ENCODE results near the gene CNIH3. TPM values are rescaled to one million over a fixed set of nuclear protein-coding genes. Genes with fewer than 3 reads are reported as not detected.

Gene CNIH3
- total RNA-seq, 3 donors from 2014 or later (not counting 1 experiment from before 2014, with no cell fraction given): 2.8 to 5.4 (median 5.0) TPM

DNA sequence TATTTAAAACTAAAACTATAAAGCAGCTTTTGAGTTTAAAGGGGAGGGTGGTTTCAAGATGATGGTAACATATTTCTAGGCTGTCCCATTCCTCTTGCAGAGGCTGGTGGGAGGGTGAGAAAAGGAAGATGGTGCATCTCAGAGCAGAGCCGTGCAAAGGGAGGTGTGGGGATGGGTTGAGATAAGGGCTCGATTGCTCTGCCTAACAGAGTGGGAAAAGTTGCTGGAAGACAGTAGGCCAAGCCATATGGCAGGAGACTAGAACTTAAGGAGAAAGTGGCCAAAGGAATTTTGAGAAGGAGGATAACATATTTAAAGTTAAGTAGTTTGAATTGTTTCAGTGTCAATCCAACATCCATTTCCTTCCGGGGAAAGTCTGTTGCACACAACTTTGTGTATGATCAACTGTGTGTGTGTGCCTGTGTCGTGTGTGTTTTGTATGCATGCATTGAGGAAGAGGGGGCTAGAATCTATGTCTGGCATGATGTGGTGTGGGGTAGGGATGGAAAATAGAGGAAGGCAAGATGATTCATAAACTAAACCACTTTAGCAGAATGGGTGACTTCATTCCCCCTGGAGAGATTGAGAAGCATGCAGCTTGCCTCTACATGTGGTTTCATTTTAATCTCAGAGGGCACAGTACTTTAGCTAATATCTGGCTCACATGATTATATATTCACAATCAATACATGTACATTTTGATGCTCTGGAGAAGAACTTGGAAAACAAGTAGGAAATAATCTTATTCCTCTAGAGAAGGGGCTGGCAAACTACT is 168.3 kb downstream of the CNIH3 start:
- TF ChIP-seq, protein P1, sequence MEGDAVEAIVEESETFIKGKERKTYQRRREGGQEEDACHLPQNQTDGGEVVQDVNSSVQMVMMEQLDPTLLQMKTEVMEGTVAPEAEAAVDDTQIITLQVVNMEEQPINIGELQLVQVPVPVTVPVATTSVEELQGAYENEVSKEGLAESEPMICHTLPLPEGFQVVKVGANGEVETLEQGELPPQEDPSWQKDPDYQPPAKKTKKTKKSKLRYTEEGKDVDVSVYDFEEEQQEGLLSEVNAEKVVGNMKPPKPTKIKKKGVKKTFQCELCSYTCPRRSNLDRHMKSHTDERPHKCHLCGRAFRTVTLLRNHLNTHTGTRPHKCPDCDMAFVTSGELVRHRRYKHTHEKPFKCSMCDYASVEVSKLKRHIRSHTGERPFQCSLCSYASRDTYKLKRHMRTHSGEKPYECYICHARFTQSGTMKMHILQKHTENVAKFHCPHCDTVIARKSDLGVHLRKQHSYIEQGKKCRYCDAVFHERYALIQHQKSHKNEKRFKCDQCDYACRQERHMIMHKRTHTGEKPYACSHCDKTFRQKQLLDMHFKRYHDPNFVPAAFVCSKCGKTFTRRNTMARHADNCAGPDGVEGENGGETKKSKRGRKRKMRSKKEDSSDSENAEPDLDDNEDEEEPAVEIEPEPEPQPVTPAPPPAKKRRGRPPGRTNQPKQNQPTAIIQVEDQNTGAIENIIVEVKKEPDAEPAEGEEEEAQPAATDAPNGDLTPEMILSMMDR (IDR thresholded peaks at IDR 0.05): no peak
- Mint-ChIP-seq H3K36me3 (no peaks in the 10 kb centered on the region), H3K9me3 (peaks cover 3 to 5% of the 10 kb centered on the region in 2 donors), H3K27me3 (ENCODE audit: low read depth in 2 of 2) (peaks cover 14 to 16% of the 10 kb centered on the region in 2 donors), H3K4me1 (peaks cover 14 to 16% of the 10 kb centered on the region in 2 donors), H3K27ac (no peak overlapping the region), H3K4me3 (no peak overlapping the region)
- Histone ChIP-seq H3K36me3 (ENCODE audit: control insufficient read depth, insufficient read depth, low read length) (no peaks in the 10 kb centered on the region), H3K9me3 (ENCODE audit: control insufficient read depth, insufficient read depth, low read length) (no peaks in the 10 kb centered on the region), H3K27ac (ENCODE audit: low read length) (no peak overlapping the region), H3K4me3 (ENCODE audit: low read length) (no peak overlapping the region), H3K27me3 (ENCODE audit: control insufficient read depth, insufficient read depth, low read length) (no peaks in the 10 kb centered on the region), H3K4me1 (ENCODE audit: control insufficient read depth, insufficient read depth, low read length) (no peaks in the 10 kb centered on the region)
- intact Hi-C loops (cut with micrococcal nuclease): no loop called here
- no peak for ATAC-seq
- no peak for DNase-seq
- WGBS (ENCODE audit: insufficient coverage): 91% methylated on average over 4 of the region's 4 CpGs

DNA sequence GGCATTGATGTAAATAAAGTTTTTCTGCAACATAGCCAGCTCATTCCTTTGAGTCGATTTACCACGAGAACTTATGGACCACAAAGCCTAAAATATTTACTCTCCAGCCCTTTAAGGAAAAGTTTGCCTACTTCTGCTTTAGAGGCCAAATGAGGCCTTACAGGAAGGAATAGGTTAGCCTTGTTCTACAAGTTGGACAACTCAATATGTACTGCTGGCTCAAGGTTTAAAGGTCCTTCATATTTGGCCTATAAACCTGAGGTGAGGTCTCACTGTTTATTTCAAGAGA is 168.9 kb downstream of the CNIH3 start:
- no peak overlapping the region for H3K27ac ChIP-seq (ENCODE audit: low read length)
- H3K4me3 ChIP-seq (ENCODE audit: low read length): no peak overlapping the region
- Mint-ChIP-seq H3K27me3 (ENCODE audit: low read depth in 2 of 2) (peaks cover 14 to 19% of the 10 kb centered on the region in 2 donors), H3K4me1 (peaks cover 14 to 16% of the 10 kb centered on the region in 2 donors), H3K27ac (no peak overlapping the region), H3K9me3 (peaks cover 3 to 5% of the 10 kb centered on the region in 2 donors), H3K4me3 (no peak overlapping the region), H3K36me3 (no peaks in the 10 kb centered on the region)
- no peaks in the 10 kb centered on the region for H3K36me3 ChIP-seq (ENCODE audit: control insufficient read depth, insufficient read depth, low read length)
- DNase-seq: no peak
- no peak for ATAC-seq
- whole genome bisulfite sequencing (ENCODE audit: insufficient coverage): 57% methylated on average over 2 of the region's 2 CpGs
- no peaks in the 10 kb centered on the region for H3K9me3 ChIP-seq (ENCODE audit: control insufficient read depth, insufficient read depth, low read length)
- intact Hi-C loops (cut with micrococcal nuclease): no loop called here
- H3K27me3 ChIP-seq (ENCODE audit: control insufficient read depth, insufficient read depth, low read length): no peaks in the 10 kb centered on the region
- H3K4me1 ChIP-seq (ENCODE audit: control insufficient read depth, insufficient read depth, low read length): no peaks in the 10 kb centered on the region
- TF ChIP-seq, protein P1 (IDR thresholded peaks at IDR 0.05): no peak

DNA sequence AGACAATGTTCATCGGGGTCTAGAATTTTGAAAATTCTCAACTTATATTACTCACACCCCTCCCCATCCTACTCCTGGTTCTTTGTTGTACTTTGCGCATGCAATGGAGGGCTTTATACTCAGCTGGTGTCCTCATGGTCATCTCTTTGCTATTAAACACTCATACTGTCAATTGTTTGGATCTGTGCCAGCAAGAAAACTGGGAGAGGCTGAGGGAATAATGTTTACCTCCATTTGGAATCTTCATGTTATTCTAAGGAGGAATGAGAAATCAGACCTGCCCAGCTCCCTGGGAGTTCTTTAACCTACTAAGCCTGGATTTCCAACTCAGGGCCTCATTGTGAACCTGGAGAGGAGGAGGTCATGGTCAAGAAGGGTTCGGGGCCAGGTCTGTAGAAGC is 169.5 kb downstream of the CNIH3 start:
- Histone ChIP-seq H3K4me1 (ENCODE audit: control insufficient read depth, insufficient read depth, low read length) (no peaks in the 10 kb centered on the region), H3K36me3 (ENCODE audit: control insufficient read depth, insufficient read depth, low read length) (no peaks in the 10 kb centered on the region), H3K4me3 (ENCODE audit: low read length) (no peak overlapping the region), H3K27me3 (ENCODE audit: control insufficient read depth, insufficient read depth, low read length) (no peaks in the 10 kb centered on the region), H3K9me3 (ENCODE audit: control insufficient read depth, insufficient read depth, low read length) (no peaks in the 10 kb centered on the region), H3K27ac (ENCODE audit: low read length) (no peak overlapping the region)
- Mint-ChIP-seq H3K4me1 (peaks cover 14 to 16% of the 10 kb centered on the region in 2 donors), H3K27me3 (ENCODE audit: low read depth in 2 of 2) (peaks cover 13 to 20% of the 10 kb centered on the region in 2 donors), H3K4me3 (no peak overlapping the region), H3K27ac (no peak overlapping the region), H3K36me3 (no peaks in the 10 kb centered on the region), H3K9me3 (peaks cover 3 to 5% of the 10 kb centered on the region in 2 donors)
- intact Hi-C loops (cut with micrococcal nuclease): no loop called here
- ATAC-seq (no peak), DNase-seq (no peak)
- 88% methylated on average over 2 of the region's 3 CpGs for WGBS (ENCODE audit: insufficient coverage)
- TF ChIP-seq, protein P1 (IDR thresholded peaks at IDR 0.05): no peak
